ENCODE data around the gene GNG13. TPM values are rescaled to one million over a fixed set of nuclear protein-coding genes. Genes with fewer than 3 reads are reported as not detected.
"Not testable (repeated sequence)": the region's sequence is repeated elsewhere in the genome, so short reads cannot be mapped to it uniquely, and the experiment has no call there.

Gene GNG13
- total RNA-seq, 1 donor from 2014 or later: 0.52 TPM

DNA sequence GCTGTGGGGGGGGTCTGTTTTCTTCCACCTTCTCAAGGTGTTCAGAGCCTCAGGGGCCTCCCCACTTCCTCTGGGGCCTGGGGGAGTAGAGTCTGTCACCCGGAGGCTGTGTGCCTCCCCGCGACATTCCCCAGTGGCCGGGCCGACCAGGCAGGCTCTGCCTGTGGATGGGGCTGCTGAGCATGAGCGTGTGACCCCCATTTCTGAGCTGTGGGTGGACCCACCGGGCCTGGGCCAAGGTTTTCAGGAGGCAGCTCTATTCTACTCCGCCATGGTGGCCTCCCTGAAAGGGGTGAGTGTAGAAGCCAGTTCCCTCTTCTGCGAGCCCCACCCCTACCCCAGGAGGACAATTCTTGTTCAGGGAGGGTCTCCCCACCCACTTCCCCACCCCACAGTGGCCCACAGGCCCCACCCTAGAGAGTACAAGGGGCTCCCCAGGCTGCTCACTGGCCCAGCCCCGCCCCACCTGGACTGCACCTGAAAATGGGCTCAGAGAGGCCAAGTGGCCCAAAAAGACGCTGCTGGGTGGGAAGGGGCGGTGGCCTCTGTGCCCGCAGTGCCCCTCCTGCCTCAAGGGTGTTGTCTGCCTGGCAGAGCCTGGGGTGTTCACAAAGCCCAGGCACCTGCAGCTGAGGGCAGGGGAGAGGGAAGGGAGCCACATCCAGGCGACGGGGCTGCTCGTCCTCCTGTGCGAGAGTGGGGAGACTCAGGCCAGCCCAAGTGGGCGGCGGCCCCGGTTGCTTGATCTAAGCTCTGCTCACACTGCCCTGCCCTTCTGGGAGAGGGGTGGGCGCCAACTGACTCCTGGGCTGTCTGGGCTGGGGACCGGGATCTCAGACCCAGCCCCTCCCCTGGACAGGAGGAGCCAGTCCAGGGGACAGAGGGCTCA is 38.7 kb downstream of the GNG13 start:
- DNase-seq (ENCODE audit: low spot score): no peak

DNA sequence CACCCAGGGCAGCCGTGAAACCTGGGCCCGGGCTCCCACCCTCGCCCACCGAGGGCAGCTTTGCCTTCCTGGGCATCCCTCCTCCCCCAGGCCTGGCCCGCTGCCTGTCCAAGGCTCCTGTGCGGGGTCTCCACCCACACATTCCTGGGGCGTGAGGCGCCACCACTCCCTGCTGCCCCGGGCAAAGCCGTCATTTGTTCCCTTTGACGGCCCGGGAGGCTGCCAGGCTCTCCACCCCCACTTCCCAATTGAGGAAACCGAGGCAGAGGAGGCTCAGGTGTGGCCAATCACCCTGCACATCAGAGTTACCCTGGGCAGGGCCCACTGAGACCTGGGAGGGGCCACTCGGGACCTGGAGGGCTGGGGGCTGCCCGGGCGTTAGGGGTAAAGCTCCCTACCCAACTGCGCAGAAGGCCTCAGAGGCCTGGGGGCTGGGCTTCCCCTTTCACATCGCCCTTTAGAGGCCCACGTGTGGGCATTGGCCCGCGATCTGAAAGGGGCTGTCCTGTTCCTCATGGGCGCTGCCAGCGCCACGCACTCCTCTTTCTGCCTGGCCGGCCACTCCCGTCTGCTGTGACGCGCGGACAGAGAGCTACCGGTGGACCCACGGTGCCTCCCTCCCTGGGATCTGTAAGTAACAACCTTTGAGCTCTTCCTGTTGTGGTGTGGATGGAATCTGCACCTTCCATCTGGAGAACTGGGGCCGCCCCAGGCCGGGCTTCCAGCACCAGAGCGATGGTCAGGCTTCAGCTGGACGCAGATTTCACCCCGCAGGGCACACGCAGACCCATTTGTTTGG is 39.8 kb downstream of the GNG13 start, which contains the start of gene MSLN:
MSLN (plus strand) TSS at position 190 of the 799 bp plus-strand sequence. CDS start 1,947 bp downstream, outside the sequence.
- no peak for DNase-seq (ENCODE audit: low spot score)

- DNase-seq (ENCODE audit: low spot score): no peak
These were observed 40.5 kb downstream of the GNG13 start for GRCh38 chr16:760065-760464.

DNA sequence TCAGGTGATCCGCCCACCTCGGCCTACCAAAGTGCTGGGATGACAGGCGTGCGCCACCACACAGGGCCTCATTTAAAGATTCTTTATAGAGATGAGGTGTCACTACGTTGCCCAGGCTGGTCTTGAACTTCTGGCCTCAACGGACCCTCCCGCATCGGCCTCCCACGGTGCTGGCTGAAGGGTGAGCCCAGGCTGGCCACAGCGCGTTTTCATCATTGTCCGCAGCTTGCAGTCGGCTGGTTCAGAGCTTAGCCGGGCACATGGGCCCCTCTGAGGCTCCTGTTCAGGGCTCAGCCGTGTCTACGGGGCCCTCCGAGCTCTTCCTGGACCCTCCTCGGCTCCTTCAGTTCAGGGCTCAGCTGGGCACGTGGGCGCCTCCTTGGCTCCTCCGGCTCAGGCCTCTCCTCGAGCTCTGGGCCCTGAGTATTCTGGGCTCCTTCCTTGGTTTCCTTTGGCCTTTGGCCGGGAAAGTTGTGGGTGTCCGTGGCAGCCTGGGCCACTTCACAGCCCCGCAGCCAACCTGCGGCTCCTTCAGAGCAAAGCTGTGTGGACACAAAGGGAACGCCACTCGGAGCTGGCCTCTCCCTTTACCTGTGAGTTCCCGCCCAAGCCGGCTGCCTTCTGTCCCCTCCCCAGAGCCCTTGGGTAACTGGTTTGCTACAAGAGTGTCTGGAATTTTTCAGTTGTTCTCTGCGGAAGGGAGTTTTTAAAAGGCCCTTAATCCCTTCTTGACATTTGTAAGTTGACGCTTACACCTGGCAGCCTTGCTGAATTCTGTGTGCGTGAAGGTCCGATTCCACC is 41.2 kb downstream of the GNG13 start:
- DNase-seq (ENCODE audit: low spot score): no peak

GRCh38 chr16:756428-756827 is 44.1 kb downstream of the GNG13 start:
- DNase-seq (ENCODE audit: low spot score): no peak

DNA sequence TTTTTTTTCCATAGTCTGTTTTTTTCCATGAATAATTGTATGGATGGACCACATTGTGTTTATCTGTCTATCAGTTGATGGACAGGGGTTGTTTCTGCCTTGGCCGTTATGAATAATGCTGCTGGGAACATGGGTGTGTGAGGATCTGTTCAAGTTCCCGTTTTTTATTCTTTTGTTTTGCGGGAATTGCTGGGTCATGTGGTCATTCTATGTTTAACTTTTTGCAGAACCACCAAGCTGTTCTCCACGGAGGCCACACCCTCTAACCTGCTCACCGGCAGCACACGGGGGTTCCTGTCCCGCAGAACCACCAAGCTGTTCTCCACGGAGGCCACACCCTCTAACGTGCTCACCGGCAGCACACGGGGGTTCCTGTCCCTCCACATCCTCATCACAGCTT is 45.9 kb downstream of the GNG13 start:
- DNase-seq (ENCODE audit: low spot score): no peak

DNA sequence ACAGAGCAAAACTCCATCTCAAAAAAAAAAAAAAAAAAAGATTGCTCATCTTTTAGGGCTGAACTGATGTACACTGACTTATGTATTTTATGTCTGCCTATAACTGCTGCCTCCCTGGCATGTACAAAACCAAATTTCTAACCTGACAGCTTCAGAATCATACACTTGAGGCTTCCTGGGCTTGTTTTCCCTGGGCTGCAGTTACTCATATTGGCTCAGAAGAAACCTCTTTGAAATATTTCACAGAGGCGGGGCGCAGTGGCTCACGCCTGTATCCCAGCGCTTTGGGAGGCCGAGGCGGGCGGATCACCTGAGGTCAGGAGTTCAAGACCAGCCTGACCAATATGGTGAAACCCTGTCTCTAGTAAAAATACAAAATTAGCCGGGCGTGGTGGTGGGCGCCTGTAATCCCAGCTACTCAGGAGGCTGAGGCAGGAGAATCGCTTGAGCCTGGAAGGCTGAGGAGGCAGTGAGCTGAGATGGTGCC is 46.4 kb downstream of the GNG13 start:
- DNase-seq (ENCODE audit: low spot score): not testable (repeated sequence)

- DNase-seq (ENCODE audit: low spot score): no peak
These were observed 48.6 kb downstream of the GNG13 start for GRCh38 chr16:752007-752312.

- DNase-seq (ENCODE audit: low spot score): no peak
These were observed 49.2 kb downstream of the GNG13 start for GRCh38 chr16:751152-752006.

DNA sequence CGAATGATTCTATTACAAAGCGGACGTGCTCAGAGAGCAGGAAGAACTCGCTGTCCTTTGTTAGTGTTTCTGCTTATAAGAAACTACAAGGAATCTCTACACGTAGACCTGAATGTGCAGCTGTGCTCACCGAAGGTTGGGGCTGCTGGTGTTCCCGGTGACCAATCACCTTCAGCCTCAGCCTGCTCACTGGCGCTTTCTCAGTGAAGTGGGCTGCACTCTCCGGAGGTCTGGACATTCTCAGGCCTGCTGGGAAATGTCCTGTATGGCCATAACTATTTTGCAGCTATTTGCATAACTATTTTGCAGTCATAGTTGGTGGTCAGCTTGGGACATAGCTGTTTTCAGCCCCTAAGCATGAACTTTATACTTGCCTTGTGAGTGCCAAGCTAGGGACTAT is 50.0 kb downstream of the GNG13 start:
- no peak for DNase-seq (ENCODE audit: low spot score)

- no peak for DNase-seq (ENCODE audit: low spot score)
These were observed 51.5 kb downstream of the GNG13 start for GRCh38 chr16:749010-749409.

Other genes starting within 250 kb of the GNG13 start
- gene PRR35, start 240.3 kb downstream of the GNG13 start, total RNA-seq: not detected
- gene NHLRC4, start 233.7 kb downstream of the GNG13 start, total RNA-seq: 0.36 TPM
- 65.7 TPM for gene PIGQ, start 230.8 kb downstream of the GNG13 start, total RNA-seq
- 39.2 TPM for gene RAB40C, start 210.7 kb downstream of the GNG13 start, total RNA-seq
- gene WFIKKN1, start 169.7 kb downstream of the GNG13 start, total RNA-seq: 0.65 TPM
- 48.3 TPM for gene METTL26, start 164.4 kb downstream of the GNG13 start, total RNA-seq
- 40.4 TPM for gene MCRIP2, start 158.9 kb downstream of the GNG13 start, total RNA-seq
- 53.3 TPM for gene WDR90, start 151.4 kb downstream of the GNG13 start, total RNA-seq
- 129 TPM for gene RHOT2, start 132.6 kb downstream of the GNG13 start, total RNA-seq
- 2.3 TPM for gene RHBDL1, start 125.1 kb downstream of the GNG13 start, total RNA-seq
- gene STUB1, start 120.3 kb downstream of the GNG13 start, total RNA-seq: 118 TPM
- 63.4 TPM for gene JMJD8, start 116.4 kb downstream of the GNG13 start, total RNA-seq
- 10.4 TPM for gene WDR24, start 110.3 kb downstream of the GNG13 start, total RNA-seq
- 1.3 TPM for gene FBXL16, start 94.9 kb downstream of the GNG13 start, total RNA-seq
- gene METRN, start 85.6 kb downstream of the GNG13 start, total RNA-seq: 20.8 TPM
- 43.2 TPM for gene ANTKMT, start 79.6 kb downstream of the GNG13 start, total RNA-seq
- gene CCDC78, start 74.3 kb downstream of the GNG13 start, total RNA-seq: 5.3 TPM
- 7.9 TPM for gene HAGHL, start 73.6 kb downstream of the GNG13 start, total RNA-seq
- gene CIAO3, start 59.7 kb downstream of the GNG13 start, total RNA-seq: 38.9 TPM
- 1.4 TPM for gene MSLN, start 40.0 kb downstream of the GNG13 start, total RNA-seq
- 18.7 TPM for gene RPUSD1, start 12.4 kb downstream of the GNG13 start, total RNA-seq
- gene CHTF18, start 12.1 kb downstream of the GNG13 start, total RNA-seq: 13.3 TPM
- 32.1 TPM for gene LMF1, start 170.2 kb upstream of the GNG13 start, total RNA-seq
- 0.73 TPM for gene SOX8, start 181.0 kb upstream of the GNG13 start, total RNA-seq

All from ureter (tissue), 1 donor.